CD4-positive, alpha-beta T cell treated with Interleukin-2 at 100 ng/mL for 4 hours (primary cell): Measurements from ENCODE around the gene MOGAT1.
"Not testable (repeated sequence)": the region's sequence is repeated elsewhere in the genome, so short reads cannot be mapped to it uniquely, and the experiment has no call there.

Experiments used
- DNase-seq: peaks from one replicate; pipeline ENCODE4 v3.0.0-alpha.2; 2020; ENCODE audit warnings: low spot score

The MOGAT1 gene

GRCh38 chr2:222670191-222671038, 1.0 kb upstream of the MOGAT1 start:
- no peak for DNase-seq

GRCh38 chr2:222672068-222672401, 577 bp downstream of the MOGAT1 start:
- no peak for DNase-seq

GRCh38 chr2:222673273-222673672, 1.8 kb downstream of the MOGAT1 start:
- no peak for DNase-seq

- DNase-seq = no peak
Observed at GRCh38 chr2:222673883-222674282, 2.4 kb downstream of the MOGAT1 start.

- DNase-seq = no peak
Observed at GRCh38 chr2:222677981-222678380, 6.5 kb downstream of the MOGAT1 start.

- DNase-seq = no peak
Observed at GRCh38 chr2:222683805-222684204, 12.3 kb downstream of the MOGAT1 start.

- no peak for DNase-seq
Observed at GRCh38 chr2:222686086-222686750, 14.8 kb downstream of the MOGAT1 start.

- no peak for DNase-seq
Observed at GRCh38 chr2:222688917-222689316, 17.5 kb downstream of the MOGAT1 start.

GRCh38 chr2:222689322-222689721, 17.9 kb downstream of the MOGAT1 start:
- DNase-seq = no peak

- peak; percentile 71 for DNase-seq
Observed at GRCh38 chr2:222690564-222691200, 19.2 kb downstream of the MOGAT1 start.

- not testable (repeated sequence) for DNase-seq
Observed at GRCh38 chr2:222693413-222693812, 22.0 kb downstream of the MOGAT1 start.

GRCh38 chr2:222693837-222694236, 22.4 kb downstream of the MOGAT1 start:
- DNase-seq = no peak

- no peak for DNase-seq
Observed at GRCh38 chr2:222698276-222698675, 26.8 kb downstream of the MOGAT1 start.

- no peak for DNase-seq
Observed at GRCh38 chr2:222701233-222701632, 29.8 kb downstream of the MOGAT1 start.

GRCh38 chr2:222701721-222702131, 30.3 kb downstream of the MOGAT1 start:
- DNase-seq = no peak

- DNase-seq = no peak
Observed at GRCh38 chr2:222703091-222703490, 31.6 kb downstream of the MOGAT1 start.

GRCh38 chr2:222703886-222704285, 32.4 kb downstream of the MOGAT1 start:
- no peak for DNase-seq

GRCh38 chr2:222706616-222707015, 35.2 kb downstream of the MOGAT1 start:
- no peak for DNase-seq

- no peak for DNase-seq
Observed at GRCh38 chr2:222707102-222707688, 35.7 kb downstream of the MOGAT1 start.

- DNase-seq = no peak
Observed at GRCh38 chr2:222707689-222708273, 36.3 kb downstream of the MOGAT1 start.

- DNase-seq = peak; percentile 75
Observed at GRCh38 chr2:222708274-222708710, 36.8 kb downstream of the MOGAT1 start.

GRCh38 chr2:222709191-222709891, 37.9 kb downstream of the MOGAT1 start:
- no peak for DNase-seq
